Activated T-helper 1 cell treated with anti-CD3 and anti-CD28 coated beads, Interleukin-2, amount 50 U/mL, for 16 hours (primary cell): ENCODE measurements around the gene UGP2.
"Not testable (repeated sequence)": the region's sequence is repeated elsewhere in the genome, so short reads cannot be mapped to it uniquely, and the experiment has no call there.

ENCODE experiments used
- DNase-seq, 2 donors: peaks; one replicate each; pipeline ENCODE4 v3.0.0-alpha.2; 2020; ENCODE audit warnings: low read depth in 1 of 2, low spot score in 1 of 2

Gene UGP2

GRCh38 chr2:63840081-63840784, 1.5 kb upstream of the UGP2 start:
- DNase-seq = no peak

- DNase-seq = peak; percentile 92 to 96
Observed at GRCh38 chr2:63840785-63841253, 877 bp upstream of the UGP2 start.

GRCh38 chr2:63842149-63843061, 709 bp downstream of the UGP2 start:
- no peak for DNase-seq

GRCh38 chr2:63843093-63843492, 1.4 kb downstream of the UGP2 start:
- no peak for DNase-seq

- DNase-seq = no peak
Observed at GRCh38 chr2:63843791-63844190, 2.1 kb downstream of the UGP2 start.

GRCh38 chr2:63844616-63845015, 2.9 kb downstream of the UGP2 start:
- DNase-seq = no peak

GRCh38 chr2:63845866-63846265, 4.2 kb downstream of the UGP2 start:
- no peak for DNase-seq

GRCh38 chr2:63846487-63846886, 4.8 kb downstream of the UGP2 start:
- DNase-seq = no peak

GRCh38 chr2:63847571-63847970, 5.9 kb downstream of the UGP2 start:
- DNase-seq = not testable (repeated sequence)

- DNase-seq = no peak
Observed at GRCh38 chr2:63849381-63850203, 7.9 kb downstream of the UGP2 start.

- no peak for DNase-seq
Observed at GRCh38 chr2:63850204-63850571, 8.5 kb downstream of the UGP2 start.

GRCh38 chr2:63850649-63851048, 9.0 kb downstream of the UGP2 start:
- no peak for DNase-seq

GRCh38 chr2:63851691-63852311, 10.1 kb downstream of the UGP2 start:
- no peak for DNase-seq

GRCh38 chr2:63853527-63854310, 12.0 kb downstream of the UGP2 start:
- no peak for DNase-seq

- DNase-seq = no peak
Observed at GRCh38 chr2:63855418-63856302, 14.0 kb downstream of the UGP2 start.

GRCh38 chr2:63856303-63856603, 14.6 kb downstream of the UGP2 start:
- DNase-seq = no peak

- no peak for DNase-seq
Observed at GRCh38 chr2:63858291-63858690, 16.6 kb downstream of the UGP2 start.

GRCh38 chr2:63861220-63861822, 19.6 kb downstream of the UGP2 start:
- DNase-seq = no peak

- no peak for DNase-seq
Observed at GRCh38 chr2:63862806-63863205, 21.1 kb downstream of the UGP2 start.
